ENCODE measurements around the gene PLCL2.

The PLCL2 gene

DNA sequence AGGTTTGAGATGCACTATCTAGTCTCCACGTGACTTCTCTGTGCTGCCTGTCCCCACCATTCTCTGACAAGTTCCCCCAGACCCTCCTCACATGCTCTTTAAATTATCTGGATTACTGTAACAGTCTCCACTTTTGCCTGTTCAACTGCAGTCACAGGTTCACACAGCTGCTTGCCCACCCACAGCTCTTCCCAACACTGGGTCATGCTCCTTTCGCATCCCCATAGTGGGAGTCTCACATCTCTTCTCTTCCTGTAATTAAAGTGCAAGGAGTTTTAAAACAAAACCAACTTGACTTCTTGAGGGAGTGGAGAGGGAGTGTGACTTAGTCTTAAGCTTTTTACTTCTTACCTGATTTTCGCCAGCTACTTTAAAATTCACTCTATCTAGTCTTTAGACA lies 178.8 kb downstream of the PLCL2 start:
- POLR2A ChIA-PET (ENCODE audit: low non-redundant PET) = no interaction called here
- no peak overlapping the region for H3K27ac ChIP-seq
- no peak for TF ChIP-seq CTCF (conservative IDR thresholded peaks at IDR 0.05; ENCODE audit: low read depth)
- DNase-seq (ENCODE audit: low spot score) = no peak
- CTCF ChIA-PET = interaction anchor here (0.6 kb wide), 1 partner anchor 918 kb away, joined by 4 read pairs; no protein-coding TSS in a partner anchor

- DNase-seq (ENCODE audit: low spot score) = no peak
- CTCF ChIA-PET = no interaction called here
- POLR2A ChIA-PET (ENCODE audit: low non-redundant PET) = no interaction called here
- no peak for TF ChIP-seq CTCF (conservative IDR thresholded peaks at IDR 0.05; ENCODE audit: low read depth)
- no peak overlapping the region for H3K27ac ChIP-seq
Measured at GRCh38 chr3:17065315-17065714, 180.6 kb downstream of the PLCL2 start.

DNA sequence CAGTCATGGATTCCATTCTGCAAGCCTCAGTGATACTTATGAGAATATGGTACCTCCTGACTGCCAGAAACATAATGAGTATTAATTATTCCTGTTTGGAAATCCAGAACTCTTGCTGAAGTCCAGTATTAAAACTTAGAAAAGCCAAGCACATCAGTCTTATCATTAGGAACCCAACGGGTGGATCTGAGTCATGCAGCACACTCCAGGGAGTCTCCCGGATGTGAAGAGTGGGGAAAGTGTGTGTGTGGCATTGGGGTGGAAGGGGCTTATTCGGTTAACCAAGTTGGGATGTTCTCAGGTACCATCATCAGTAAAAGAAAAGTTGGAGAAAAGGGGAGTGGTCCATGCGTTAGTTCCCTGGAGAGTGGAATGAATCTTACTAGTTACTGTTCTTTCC lies 181.1 kb downstream of the PLCL2 start:
- no peak for TF ChIP-seq CTCF (conservative IDR thresholded peaks at IDR 0.05; ENCODE audit: low read depth)
- no peak for DNase-seq (ENCODE audit: low spot score)
- ChIA-PET POLR2A (ENCODE audit: low non-redundant PET) (no interaction called here), CTCF (no interaction called here)
- H3K27ac ChIP-seq = no peak overlapping the region

GRCh38 chr3:17069754-17070153 lies 185.0 kb downstream of the PLCL2 start:
- ChIA-PET POLR2A (ENCODE audit: low non-redundant PET) (no interaction called here), CTCF (no interaction called here)
- DNase-seq (ENCODE audit: low spot score) = no peak
- H3K27ac ChIP-seq = no peak overlapping the region
- no peak for TF ChIP-seq CTCF (conservative IDR thresholded peaks at IDR 0.05; ENCODE audit: low read depth)

DNA sequence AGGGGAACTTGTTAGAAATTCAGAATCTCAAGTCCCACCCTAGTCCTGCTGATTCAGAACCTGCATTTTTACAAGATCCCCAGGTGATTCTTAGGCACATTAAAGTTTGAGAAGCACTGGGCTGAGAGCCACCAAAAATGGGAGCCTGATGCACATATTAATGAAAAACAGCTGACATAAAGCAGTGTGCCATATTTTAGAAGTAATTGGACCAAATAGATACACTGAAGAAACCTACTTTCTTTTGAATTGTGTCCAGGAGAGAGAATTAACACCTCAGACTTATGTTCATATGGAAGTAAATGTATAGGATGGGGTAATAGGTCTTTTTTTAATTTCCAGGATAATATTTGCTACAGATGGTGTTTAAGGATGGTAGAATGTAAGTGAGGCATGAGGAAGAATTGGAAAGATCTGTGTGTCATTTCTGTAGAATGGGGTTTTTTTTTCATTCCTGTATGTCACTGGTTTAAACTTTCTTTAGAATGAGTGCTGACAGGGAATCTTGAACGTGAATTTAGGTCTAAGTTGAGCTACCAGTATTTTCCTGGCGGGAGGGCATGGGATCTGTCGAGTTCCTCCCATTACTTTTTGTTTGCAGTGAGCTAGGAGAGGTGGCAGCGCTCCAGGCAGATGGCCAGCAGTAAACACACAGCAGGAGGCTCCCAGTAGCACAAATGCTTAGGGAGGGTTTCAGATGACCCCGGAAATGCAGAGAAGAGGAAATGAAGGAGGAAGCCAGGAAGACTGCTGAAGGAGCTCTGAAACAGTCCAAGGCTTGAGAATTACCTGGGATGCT lies 185.6 kb downstream of the PLCL2 start:
- ChIA-PET POLR2A (ENCODE audit: low non-redundant PET) (no interaction called here), CTCF (no interaction called here)
- no peak for DNase-seq (ENCODE audit: low spot score)
- no peak for TF ChIP-seq CTCF (conservative IDR thresholded peaks at IDR 0.05; ENCODE audit: low read depth)
- H3K27ac ChIP-seq = no peak overlapping the region

DNA sequence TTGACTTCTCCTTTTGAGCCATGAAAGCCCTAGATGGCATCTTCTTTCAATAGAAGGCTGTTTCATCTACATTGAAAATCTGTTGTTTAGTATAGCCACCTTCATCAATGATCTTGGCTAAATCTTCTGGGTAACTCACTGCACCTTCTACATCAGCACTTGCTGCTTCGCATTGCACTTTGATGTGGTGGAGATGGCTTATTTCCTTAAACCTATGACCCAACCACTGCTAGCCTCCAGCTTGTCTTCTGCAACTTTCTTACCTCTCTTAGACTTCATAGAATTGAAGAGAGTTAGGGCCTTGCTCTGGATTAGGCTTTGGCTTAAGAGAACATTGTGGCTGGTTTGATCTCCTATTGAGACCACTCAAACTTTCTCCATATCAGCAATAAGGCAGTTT lies 189.8 kb downstream of the PLCL2 start:
- ChIA-PET CTCF (no interaction called here), POLR2A (ENCODE audit: low non-redundant PET) (no interaction called here)
- H3K27ac ChIP-seq = no peak overlapping the region
- no peak for DNase-seq (ENCODE audit: low spot score)
- TF ChIP-seq CTCF (conservative IDR thresholded peaks at IDR 0.05; ENCODE audit: low read depth) = no peak

All from RWPE1 (cell line).